Fibroblast of skin of right biceps (primary cell): ENCODE measurements around the gene GALNT16.
A peak's percentile ranks its signal among the peaks of the same experiment; 100 is the strongest.
"Not testable (repeated sequence)": the region's sequence is repeated elsewhere in the genome, so short reads cannot be mapped to it uniquely, and the experiment has no call there.

ENCODE experiments used
- DNase-seq: peaks from one replicate; pipeline ENCODE4 v3.0.0-alpha.2; 2013

Gene GALNT16

GRCh38 chr14:69260190-69260860, 367 bp downstream of the GALNT16 start:
- no peak for DNase-seq

- DNase-seq: no peak
These were observed 1.1 kb downstream of the GALNT16 start for GRCh38 chr14:69260861-69261564.

GRCh38 chr14:69261761-69262331, 1.9 kb downstream of the GALNT16 start:
- no peak for DNase-seq

GRCh38 chr14:69262516-69262915, 2.6 kb downstream of the GALNT16 start:
- no peak for DNase-seq

- peak; percentile 98 for DNase-seq
These were observed 3.4 kb downstream of the GALNT16 start for GRCh38 chr14:69263364-69263763.

GRCh38 chr14:69263771-69264170, 3.8 kb downstream of the GALNT16 start:
- DNase-seq: no peak

- no peak for DNase-seq
These were observed 6.8 kb downstream of the GALNT16 start for GRCh38 chr14:69266572-69267345.

GRCh38 chr14:69267492-69267891, 7.5 kb downstream of the GALNT16 start:
- no peak for DNase-seq

GRCh38 chr14:69268223-69268622, 8.3 kb downstream of the GALNT16 start:
- no peak for DNase-seq

- DNase-seq: peak; percentile 68
These were observed 8.8 kb downstream of the GALNT16 start for GRCh38 chr14:69268763-69269162.

- DNase-seq: no peak
These were observed 9.4 kb downstream of the GALNT16 start for GRCh38 chr14:69269381-69269780.

- no peak for DNase-seq
These were observed 10.1 kb downstream of the GALNT16 start for GRCh38 chr14:69270097-69270496.

GRCh38 chr14:69270795-69271708, 11.1 kb downstream of the GALNT16 start:
- DNase-seq: no peak

GRCh38 chr14:69274321-69274720, 14.4 kb downstream of the GALNT16 start:
- no peak for DNase-seq

- no peak for DNase-seq
These were observed 15.4 kb downstream of the GALNT16 start for GRCh38 chr14:69275331-69275730.

GRCh38 chr14:69277356-69277755, 17.4 kb downstream of the GALNT16 start:
- DNase-seq: not testable (repeated sequence)

- DNase-seq: no peak
These were observed 20.9 kb downstream of the GALNT16 start for GRCh38 chr14:69280746-69281291.

GRCh38 chr14:69281450-69282169, 21.7 kb downstream of the GALNT16 start:
- no peak for DNase-seq

GRCh38 chr14:69282448-69282847, 22.5 kb downstream of the GALNT16 start:
- no peak for DNase-seq

GRCh38 chr14:69284170-69284569, 24.2 kb downstream of the GALNT16 start:
- DNase-seq: no peak

GRCh38 chr14:69285661-69286255, 25.8 kb downstream of the GALNT16 start:
- DNase-seq: no peak
